Peyer's patch (tissue), 4 donors: ENCODE results near the gene ACAA2.

Experiments used
- POLR2A ChIP-seq, 2 donors: fragments of 450-650 bp; IDR thresholded peaks; one replicate each; pipeline ENCODE4 v1.5.1; 2017; ENCODE audit warnings: antibody characterized with exemption in 2 of 2, mild to moderate bottlenecking in 2 of 2, moderate library complexity in 2 of 2
- TF ChIP-seq, protein P1 (sequence below), 6 experiments: fragments of 450-650 bp in 4 of 6; fragments of 200-600 bp in 2 of 6; sonication (generic) in 1 of 6; IDR thresholded peaks; one replicate each; pipeline ENCODE4 v1.5.1; 2017 to 2019; ENCODE audit warnings: antibody characterized with exemption in 6 of 6, mild to moderate bottlenecking in 3 of 6, moderate library complexity in 1 of 6

DNA sequence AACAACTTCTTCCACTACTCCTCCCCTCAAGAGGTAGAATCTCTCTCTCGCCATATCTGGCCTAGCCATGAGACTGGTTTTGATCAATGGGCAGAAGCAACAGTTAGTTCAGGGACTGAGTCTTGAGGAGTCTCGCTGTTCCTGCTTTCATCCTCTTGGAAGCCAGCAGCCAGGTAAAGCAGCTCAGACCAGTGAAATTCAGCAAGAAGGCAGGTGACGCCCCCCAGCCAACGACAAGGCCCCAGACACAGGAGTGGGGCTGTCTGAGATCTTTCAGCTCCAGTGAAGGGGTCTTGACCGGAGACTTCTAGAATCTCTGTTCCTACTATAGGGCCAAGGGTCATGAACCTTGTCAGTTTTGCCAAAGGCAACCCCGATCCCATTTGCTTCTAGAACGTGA, 39.7 kb upstream of the ACAA2 start:
- TF ChIP-seq, protein P1, sequence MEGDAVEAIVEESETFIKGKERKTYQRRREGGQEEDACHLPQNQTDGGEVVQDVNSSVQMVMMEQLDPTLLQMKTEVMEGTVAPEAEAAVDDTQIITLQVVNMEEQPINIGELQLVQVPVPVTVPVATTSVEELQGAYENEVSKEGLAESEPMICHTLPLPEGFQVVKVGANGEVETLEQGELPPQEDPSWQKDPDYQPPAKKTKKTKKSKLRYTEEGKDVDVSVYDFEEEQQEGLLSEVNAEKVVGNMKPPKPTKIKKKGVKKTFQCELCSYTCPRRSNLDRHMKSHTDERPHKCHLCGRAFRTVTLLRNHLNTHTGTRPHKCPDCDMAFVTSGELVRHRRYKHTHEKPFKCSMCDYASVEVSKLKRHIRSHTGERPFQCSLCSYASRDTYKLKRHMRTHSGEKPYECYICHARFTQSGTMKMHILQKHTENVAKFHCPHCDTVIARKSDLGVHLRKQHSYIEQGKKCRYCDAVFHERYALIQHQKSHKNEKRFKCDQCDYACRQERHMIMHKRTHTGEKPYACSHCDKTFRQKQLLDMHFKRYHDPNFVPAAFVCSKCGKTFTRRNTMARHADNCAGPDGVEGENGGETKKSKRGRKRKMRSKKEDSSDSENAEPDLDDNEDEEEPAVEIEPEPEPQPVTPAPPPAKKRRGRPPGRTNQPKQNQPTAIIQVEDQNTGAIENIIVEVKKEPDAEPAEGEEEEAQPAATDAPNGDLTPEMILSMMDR (IDR thresholded peaks at IDR 0.05) = no peak
- TF ChIP-seq POLR2A (IDR thresholded peaks at IDR 0.05) = no peak
